Activated CD4-positive, alpha-beta T cell treated with anti-CD3 and anti-CD28 coated beads, Interleukin-10, Interleukin-2, amounts not matched to agents 100 ng/mL and 50 ng/mL, durations not matched to agents 16 hours and 8 hours (primary cell): ENCODE measurements around the gene CD101.

Source experiments
- DNase-seq: peaks from one replicate; pipeline ENCODE4 v3.0.0-alpha.2; 2020

CD101 gene

DNA sequence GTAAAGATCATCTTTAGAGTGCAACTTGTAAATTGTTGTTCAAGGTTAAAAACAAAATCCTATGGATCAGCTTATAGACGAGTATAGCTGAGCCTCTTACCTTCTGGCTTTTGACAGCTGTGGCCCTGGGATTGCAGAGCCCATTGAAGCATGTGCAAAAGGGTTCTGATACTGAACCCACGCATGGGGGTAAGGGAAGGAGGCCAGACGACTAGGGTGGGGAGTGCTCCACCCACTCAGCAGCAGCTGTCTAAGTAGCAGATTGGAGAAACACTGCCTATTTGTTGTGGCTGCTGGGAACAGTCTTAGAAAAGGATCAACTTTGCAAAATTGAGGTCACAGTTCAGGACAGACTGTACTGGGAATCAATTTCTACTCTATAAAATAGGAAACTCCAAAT is 16.1 kb downstream of the CD101 start:
- no peak for DNase-seq

DNA sequence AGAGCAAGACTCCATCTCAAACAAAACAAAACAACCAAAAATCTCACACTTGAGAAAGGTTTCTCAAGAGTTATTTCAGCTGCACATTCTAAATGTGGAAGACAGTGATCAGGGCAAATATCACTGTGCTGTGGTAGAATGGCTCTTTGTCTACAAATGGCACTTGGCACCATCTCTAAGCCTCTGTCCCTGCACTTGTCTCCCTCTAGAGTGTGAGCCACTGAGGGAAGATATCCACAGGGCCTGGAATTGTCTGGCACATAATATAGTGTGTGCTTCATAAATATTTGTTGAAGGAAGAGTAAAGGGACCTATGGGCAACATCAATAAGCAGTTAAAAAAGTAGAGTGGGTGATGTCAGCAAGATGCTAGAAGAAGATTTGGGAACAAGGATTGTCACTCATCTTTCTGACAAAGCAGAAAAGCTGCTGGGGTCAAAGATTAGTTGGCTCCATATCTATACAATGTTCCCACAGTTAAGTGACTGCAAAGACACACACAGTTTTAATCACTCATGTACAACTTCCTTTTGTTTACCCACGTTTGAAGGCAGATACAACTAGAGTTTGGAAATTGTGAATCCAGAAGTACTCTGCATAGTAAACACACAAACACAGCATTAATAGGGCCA is 19.1 kb downstream of the CD101 start:
- DNase-seq: no peak

DNA sequence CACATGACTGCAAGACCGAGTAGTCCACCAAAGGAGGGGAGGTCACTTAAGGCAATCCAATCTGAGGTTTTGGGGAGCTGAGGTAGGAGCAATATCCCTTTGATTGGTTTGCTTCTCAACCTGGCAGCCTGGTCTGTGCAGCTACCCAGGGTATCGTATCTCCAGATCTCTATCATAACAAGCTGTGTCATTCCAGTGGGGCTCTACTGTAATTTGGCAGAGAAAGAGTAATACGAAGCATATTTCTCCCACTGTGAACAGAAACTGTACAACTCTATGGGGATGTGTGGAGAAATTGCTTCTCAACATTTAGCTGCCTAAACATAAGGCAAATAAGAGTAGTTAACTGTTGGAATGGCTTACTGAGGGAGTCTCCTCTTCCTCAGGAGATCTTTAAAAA is 20.6 kb downstream of the CD101 start:
- DNase-seq: no peak

GRCh38 chr1:117025568-117025967 is 24.0 kb downstream of the CD101 start:
- DNase-seq: no peak

GRCh38 chr1:117026361-117026760 is 24.8 kb downstream of the CD101 start:
- DNase-seq: no peak

- no peak for DNase-seq
These were observed 28.1 kb downstream of the CD101 start for GRCh38 chr1:117029685-117030084.

- DNase-seq: no peak
These were observed 28.8 kb downstream of the CD101 start for GRCh38 chr1:117030271-117030877.

DNA sequence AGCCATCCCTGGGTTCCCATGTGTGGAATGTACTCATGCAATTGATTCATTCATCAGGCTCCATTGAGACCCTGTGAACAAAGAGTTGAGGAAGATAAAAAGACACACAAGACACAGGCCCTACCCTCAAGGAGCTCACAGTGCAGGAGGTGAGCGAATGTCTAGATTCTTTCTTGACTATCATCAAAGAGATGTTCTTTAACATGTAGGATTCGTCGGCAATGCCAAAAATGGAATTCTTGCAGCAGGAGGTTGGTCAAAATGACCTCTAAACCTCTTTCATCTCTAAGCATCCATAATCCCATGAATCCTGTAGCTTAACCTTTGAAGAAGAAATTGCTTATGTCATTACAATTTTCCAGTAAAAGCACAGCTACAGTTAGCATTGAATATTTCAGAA is 30.7 kb downstream of the CD101 start:
- no peak for DNase-seq

GRCh38 chr1:117032681-117033539 is 31.4 kb downstream of the CD101 start:
- no peak for DNase-seq

DNA sequence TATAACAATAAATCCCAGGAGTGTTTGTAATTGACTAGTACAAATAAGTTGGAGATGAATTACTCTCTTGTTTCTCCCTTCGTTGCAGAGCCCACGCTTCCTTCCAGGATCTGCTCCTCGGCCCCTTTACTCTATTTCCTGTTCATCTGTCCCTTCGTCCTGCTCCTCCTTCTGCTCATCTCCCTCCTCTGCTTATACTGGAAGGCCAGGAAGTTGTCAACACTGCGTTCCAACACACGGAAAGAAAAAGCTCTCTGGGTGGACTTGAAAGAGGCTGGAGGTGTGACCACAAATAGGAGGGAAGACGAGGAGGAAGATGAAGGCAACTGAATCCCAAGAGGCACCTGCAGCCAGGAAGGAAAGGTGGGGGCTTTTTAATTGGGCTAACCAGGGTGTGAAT is 32.2 kb downstream of the CD101 start:
- DNase-seq: no peak

- DNase-seq: no peak
These were observed 33.3 kb downstream of the CD101 start for GRCh38 chr1:117034791-117035290.

DNA sequence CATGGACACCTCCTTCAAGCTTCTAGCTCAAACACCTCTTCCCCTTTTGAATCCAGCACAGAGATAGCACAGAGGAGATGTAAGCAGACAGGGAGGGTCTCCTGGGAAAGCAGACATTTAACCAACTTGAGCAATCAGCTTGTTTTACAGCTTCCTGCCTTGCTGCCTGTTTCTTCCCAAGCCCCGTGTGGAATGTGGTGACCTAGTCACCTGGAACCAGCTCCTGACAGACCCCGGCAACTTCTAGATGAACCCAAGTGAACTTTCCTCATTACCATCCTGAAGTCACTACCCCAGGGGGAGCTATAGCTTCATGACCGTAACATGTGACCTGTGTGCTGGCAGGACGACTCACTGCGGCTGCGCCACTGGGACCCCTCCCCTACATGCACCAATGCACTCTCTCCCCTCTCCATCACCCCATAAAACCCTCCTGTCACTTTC is 34.5 kb downstream of the CD101 start:
- no peak for DNase-seq

GRCh38 chr1:117037802-117038201 is 36.2 kb downstream of the CD101 start:
- DNase-seq: no peak

- no peak for DNase-seq
These were observed 36.7 kb downstream of the CD101 start for GRCh38 chr1:117038236-117038635.

DNA sequence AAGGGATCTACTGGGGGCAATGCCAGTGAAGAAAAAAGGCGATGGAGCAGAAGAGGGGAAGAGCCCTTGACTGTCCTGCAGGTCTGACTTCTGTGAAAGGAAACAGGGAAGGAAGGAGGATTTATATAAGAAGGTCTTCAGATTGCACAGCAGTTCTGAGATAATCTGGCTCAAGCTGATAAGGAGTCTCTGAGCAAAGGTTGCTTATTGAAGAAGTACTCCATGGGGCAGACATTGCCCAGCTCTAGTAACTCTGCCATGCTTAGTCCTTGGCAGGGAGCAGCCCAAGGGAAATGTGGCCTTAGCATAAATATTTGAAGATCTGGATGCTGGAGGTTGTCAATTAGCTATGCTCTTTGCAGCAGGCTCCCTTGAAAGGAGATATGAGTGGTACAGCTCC is 42.7 kb downstream of the CD101 start:
- DNase-seq: no peak

GRCh38 chr1:117045644-117046043 is 44.1 kb downstream of the CD101 start:
- no peak for DNase-seq

DNA sequence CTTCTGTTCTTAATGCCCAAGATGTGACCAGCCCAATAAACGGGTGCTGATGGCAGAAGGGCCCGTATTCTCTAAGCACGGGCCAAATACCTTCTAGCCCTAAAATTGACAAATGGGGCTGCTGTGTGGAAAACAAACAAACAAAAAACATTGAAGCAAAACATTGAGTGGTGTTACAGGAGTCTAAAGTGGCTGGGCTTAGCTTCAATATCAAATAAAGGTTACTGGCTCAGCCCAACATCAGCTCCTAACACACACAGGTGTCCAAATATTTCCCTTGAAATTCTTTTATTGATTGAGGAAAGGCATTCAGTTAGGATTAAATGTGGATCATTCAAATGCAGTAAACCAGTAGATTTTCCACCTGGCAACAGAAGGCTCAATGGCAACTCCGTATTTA is 45.2 kb downstream of the CD101 start:
- DNase-seq: no peak

DNA sequence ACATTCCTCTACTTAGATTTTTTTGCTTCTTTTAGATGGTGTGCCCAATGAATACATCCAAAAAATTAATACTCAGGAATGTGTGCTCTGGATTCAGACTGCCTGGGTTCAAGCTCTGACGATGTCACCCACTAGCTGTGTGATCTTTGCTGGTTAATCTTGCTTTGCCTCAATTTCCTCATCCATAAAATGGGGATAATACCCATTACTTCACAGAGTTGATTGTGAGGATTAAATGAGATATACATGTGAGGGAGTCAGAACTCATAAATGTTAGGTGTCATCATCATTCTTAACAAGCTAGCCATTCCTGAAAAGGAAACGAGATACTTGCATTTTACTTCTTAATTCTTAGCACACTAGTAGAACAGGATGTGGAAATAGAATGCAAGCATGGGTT is 45.7 kb downstream of the CD101 start:
- DNase-seq: no peak

- DNase-seq: no peak
These were observed 48.3 kb downstream of the CD101 start for GRCh38 chr1:117049857-117050256.

DNA sequence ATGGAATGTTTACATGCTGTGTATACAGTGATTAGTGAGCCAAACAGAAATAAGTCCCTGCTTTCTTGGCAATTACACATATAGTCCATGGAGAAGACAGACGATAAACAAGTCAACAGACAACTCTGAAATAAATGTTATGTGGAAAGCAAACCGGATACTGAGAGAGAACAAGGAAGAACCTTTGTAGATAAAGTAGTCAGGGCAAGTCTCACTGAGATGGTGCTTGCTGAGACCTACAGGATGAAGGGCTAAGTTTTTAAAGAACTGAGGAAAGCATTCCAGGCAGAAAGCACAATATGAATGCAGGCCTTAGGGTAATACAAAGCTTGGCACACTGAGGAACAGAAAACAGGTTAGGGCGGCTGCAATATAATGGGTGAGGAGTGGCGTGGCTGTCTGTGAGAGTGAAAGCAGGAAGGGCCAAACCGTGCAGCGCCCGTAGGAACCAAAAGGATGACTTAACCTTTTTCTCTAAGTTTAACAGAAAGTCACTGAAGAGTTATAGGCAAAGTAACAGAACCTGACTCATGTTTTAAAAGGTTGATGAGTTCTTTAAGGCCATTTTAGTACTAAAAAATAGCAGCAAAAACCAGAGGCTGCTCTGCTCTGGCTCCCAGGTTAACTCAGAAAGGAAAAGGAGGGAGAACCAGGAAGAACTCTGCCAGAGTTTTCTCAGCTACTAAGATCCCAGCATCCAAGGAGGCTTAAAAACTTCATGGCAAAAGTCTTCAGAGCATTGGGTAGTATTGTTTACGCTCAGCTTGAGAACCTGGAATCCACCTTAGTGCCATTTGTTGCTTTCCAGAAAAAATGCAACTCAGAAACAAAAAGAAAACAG is 49.9 kb downstream of the CD101 start:
- peak; percentile 65 for DNase-seq

GRCh38 chr1:117054068-117054467 is 52.5 kb downstream of the CD101 start:
- DNase-seq: no peak

- no peak for DNase-seq
These were observed 57.2 kb downstream of the CD101 start for GRCh38 chr1:117058810-117059209.

GRCh38 chr1:117059334-117059677 is 57.7 kb downstream of the CD101 start:
- DNase-seq: peak; percentile 86
